ENCODE results near the gene KIF2A. TPM values are rescaled to one million over a fixed set of nuclear protein-coding genes. Genes with fewer than 3 reads are reported as not detected.

The KIF2A gene
- total and polyA plus RNA-seq, 9 of the 15 experiments (the other 6 are each of a cell fraction or from before 2014, with no cell fraction given) = 42.6 to 126 (median 77.6) TPM

GRCh38 chr5:62305715-62306322, at the start of gene KIF2A (continued):
- TF ChIP-seq ZNF445 (CRISPR knock-in tag; IDR thresholded peaks at IDR 0.05; ENCODE audit: low read depth) (0 out of 2 replicates have a peak, but pooled peaks have one; percentile 24), RBM39 (optimal IDR thresholded peaks at IDR 0.05; ENCODE audit: low read depth, low read length) (no peak), EGR1 (conservative IDR thresholded peaks at IDR 0.05) (no peak), ZNF146 (CRISPR knock-in tag; IDR thresholded peaks at IDR 0.05; ENCODE audit: unreplicated experiment) (no peak), ZNF431 (CRISPR knock-in tag; IDR thresholded peaks at IDR 0.05) (peak; percentile 25), STAG1 (CRISPR knock-in tag; IDR thresholded peaks at IDR 0.05; ENCODE audit: borderline replicate concordance) (no peak), FOXO4 (CRISPR knock-in tag; IDR thresholded peaks at IDR 0.05) (0 out of 2 replicates have a peak, but pooled peaks have one; percentile 27), SMC3 (conservative IDR thresholded peaks at IDR 0.05; ENCODE audit: insufficient read depth, low read depth, low read length) (no peak), PYGO2 (tag; IDR thresholded peaks at IDR 0.05) (peak; percentile 67; the same call in 1 of the 2 replicates), SIRT6 (IDR thresholded peaks at IDR 0.05; ENCODE audit: low read depth, low read length) (no peak), NFRKB (IDR thresholded peaks at IDR 0.05; ENCODE audit: low read depth) (peak; percentile 88; the same call in 1 of the 2 replicates), TARDBP (IDR thresholded peaks at IDR 0.05) (no peak), FOXJ3 (CRISPR knock-in tag; IDR thresholded peaks at IDR 0.05) (no peak), ZNF699 (CRISPR knock-in tag; IDR thresholded peaks at IDR 0.05; ENCODE audit: insufficient replicate concordance) (no peak), ZNF780A (CRISPR knock-in tag; IDR thresholded peaks at IDR 0.05) (no peak), ARID1B (IDR thresholded peaks at IDR 0.05) (no peak; the same call in 1 of the 2 replicates), SAFB (IDR thresholded peaks at IDR 0.05; ENCODE audit: borderline replicate concordance, low read depth, low read length) (no peak), GATAD2A (IDR thresholded peaks at IDR 0.05) (no peak), ZNF274 (IDR thresholded peaks at IDR 0.05; ENCODE audit: borderline replicate concordance, low read depth, low read length) (no peak), NCOR1 (IDR thresholded peaks at IDR 0.05) (0 out of 2 replicates have a peak, but pooled peaks have one; percentile 7), THRAP3 (IDR thresholded peaks at IDR 0.05; ENCODE audit: borderline replicate concordance) (no peak), CLOCK (CRISPR knock-in tag; IDR thresholded peaks at IDR 0.05; ENCODE audit: borderline replicate concordance) (no peak), NR3C1 (CRISPR knock-in tag; IDR thresholded peaks at IDR 0.05) (no peak; the same call in 1 of the 2 replicates), XRCC4 (IDR thresholded peaks at IDR 0.05; ENCODE audit: extremely low read depth, insufficient read depth, insufficient read length) (no peak), RBM25 (IDR thresholded peaks at IDR 0.05; ENCODE audit: low read depth, low read length, severe bottlenecking) (peak; percentile 39), HDAC1 (IDR thresholded peaks at IDR 0.05) (peak in 1 of 2 experiments; percentile 84; a peak in 1 of 4 replicates)
